Stimulated activated CD8-positive, alpha-beta memory T cell treated with anti-CD3 and anti-CD28 coated beads, Interleukin-7, amount 100 ng/mL, for 24 hours (primary cell): ENCODE data around the gene FANCC.

Experiments
- DNase-seq: peaks from one replicate; pipeline ENCODE4 v3.0.0-alpha.2; 2020; ENCODE audit warnings: low read depth

Gene FANCC

GRCh38 chr9:95065224-95065623 lies 252.3 kb downstream of the FANCC start:
- no peak for DNase-seq

GRCh38 chr9:95063300-95063699 lies 254.2 kb downstream of the FANCC start:
- no peak for DNase-seq

- DNase-seq: no peak
These were observed 254.9 kb downstream of the FANCC start for GRCh38 chr9:95062596-95063065.

GRCh38 chr9:95061916-95062595 lies 255.5 kb downstream of the FANCC start:
- DNase-seq: no peak

- no peak for DNase-seq
These were observed 256.6 kb downstream of the FANCC start for GRCh38 chr9:95060916-95061315.

GRCh38 chr9:95060234-95060633 lies 257.3 kb downstream of the FANCC start:
- DNase-seq: no peak

GRCh38 chr9:95058795-95059386 lies 258.6 kb downstream of the FANCC start:
- no peak for DNase-seq

- DNase-seq: no peak
These were observed 259.3 kb downstream of the FANCC start for GRCh38 chr9:95058121-95058785.

GRCh38 chr9:95057101-95057500 lies 260.4 kb downstream of the FANCC start:
- DNase-seq: no peak

- DNase-seq: no peak
These were observed 261.5 kb downstream of the FANCC start for GRCh38 chr9:95055851-95056551.

GRCh38 chr9:95055334-95055850 lies 262.1 kb downstream of the FANCC start:
- no peak for DNase-seq

GRCh38 chr9:95053611-95054570 lies 263.6 kb downstream of the FANCC start:
- no peak for DNase-seq

GRCh38 chr9:95049761-95050160 lies 267.7 kb downstream of the FANCC start:
- DNase-seq: no peak
